GM04504 (cell line): Measurements from ENCODE around the gene L3MBTL3.
A peak's percentile ranks its signal among the peaks of the same experiment; 100 is the strongest.
"Not testable (repeated sequence)": the region's sequence is repeated elsewhere in the genome, so short reads cannot be mapped to it uniquely, and the experiment has no call there.

Experiments
- DNase-seq: peaks from one replicate; pipeline ENCODE4 v3.0.0-alpha.2; 2012; ENCODE audit warnings: low read depth

L3MBTL3 gene

DNA sequence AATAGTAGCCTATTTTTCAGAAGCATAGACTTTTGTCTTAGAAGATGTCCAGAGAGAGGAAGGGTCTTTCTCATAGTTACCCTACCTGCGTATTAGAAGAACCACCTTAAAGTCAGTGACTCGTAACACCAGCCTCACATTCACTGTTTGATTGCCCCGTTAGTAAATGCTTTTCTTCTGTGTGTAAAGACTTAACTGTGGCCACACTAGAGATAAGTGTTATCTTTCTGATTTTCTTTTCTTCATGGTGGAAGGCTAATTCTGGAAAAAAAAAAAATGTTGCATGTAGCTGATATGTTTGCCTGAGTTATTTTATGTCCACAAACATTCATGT lies 120.5 kb downstream of the L3MBTL3 start:
- DNase-seq = no peak

GRCh38 chr6:130140084-130140483 lies 121.7 kb downstream of the L3MBTL3 start:
- DNase-seq = no peak

- DNase-seq = peak; percentile 19
Measured at GRCh38 chr6:130143709-130144108, 125.3 kb downstream of the L3MBTL3 start.

DNA sequence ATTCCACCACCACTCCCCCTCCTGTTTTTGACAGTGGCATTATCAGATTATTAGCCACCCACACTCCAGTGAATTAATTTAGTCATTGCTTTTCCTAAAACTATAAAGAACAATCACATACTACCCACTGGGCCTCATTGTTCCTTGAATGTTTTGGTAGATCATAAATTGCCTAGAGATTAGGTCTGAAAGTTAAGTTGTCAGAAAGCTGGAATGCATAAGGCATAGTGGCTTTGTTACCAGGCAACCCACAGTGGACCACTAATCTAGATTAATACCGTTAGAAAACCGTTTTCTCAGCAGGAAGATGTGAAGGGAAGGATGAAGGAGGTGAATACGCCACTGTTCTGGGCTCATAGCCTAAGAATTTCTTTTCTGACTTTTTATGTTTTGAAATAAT lies 128.7 kb downstream of the L3MBTL3 start:
- no peak for DNase-seq

DNA sequence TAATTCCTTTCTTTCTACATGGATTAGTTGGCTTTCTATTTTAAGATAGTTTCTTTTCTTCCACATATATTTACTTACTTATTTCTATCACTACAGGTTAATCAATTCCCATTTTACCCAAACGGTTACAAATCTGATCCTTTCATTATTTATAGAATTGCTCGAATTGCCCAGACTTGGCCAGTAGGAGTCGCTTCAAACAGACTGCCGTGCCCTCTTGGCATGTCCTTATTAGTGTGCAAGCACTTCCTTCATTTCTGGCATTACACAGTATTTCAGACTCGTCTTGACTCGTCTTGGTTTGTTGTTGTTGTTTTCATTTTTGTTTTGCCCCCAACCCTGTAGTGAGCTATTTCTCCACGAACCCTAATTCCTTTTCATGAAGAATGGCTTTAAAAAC lies 129.8 kb downstream of the L3MBTL3 start:
- no peak for DNase-seq

DNA sequence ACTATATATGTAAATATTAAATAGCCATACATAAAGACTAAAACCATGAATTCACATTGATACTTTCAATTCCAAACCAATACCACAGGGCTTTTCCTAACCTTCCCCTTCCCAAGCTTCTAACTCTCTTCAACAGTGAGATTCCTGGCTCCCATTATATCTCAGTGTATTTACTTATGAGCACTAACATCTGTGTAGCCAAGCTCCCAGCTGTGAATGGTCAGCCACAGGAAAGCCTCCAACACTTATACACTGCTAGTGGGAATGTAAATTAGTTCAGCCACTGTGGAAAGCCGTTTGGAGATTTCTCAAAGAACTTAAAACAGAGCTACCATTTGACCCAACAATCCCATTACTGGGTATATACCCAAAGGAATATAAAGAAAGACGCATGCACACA lies 130.6 kb downstream of the L3MBTL3 start:
- DNase-seq = not testable (repeated sequence)

DNA sequence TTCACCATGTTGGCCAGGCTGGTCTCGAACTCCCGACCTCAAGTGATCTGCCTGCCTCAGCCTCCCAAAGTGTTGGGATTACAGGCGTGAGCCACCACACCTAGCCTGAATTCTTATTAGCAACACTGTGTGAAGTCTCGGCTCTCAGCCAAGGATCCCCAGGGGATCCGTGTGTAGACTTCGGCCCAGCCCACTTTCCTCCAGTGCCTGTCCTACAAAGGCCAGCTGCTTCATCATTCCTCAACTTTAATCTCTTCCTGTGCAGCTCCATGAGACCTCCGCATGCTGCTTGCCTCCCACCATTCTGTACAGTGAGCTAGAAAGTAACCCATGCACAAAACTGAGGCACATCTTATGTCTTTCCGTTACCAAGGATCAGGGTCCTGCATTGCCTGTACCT lies 132.5 kb downstream of the L3MBTL3 start:
- DNase-seq = no peak

GRCh38 chr6:130152908-130153510 lies 134.6 kb downstream of the L3MBTL3 start:
- DNase-seq = no peak

DNA sequence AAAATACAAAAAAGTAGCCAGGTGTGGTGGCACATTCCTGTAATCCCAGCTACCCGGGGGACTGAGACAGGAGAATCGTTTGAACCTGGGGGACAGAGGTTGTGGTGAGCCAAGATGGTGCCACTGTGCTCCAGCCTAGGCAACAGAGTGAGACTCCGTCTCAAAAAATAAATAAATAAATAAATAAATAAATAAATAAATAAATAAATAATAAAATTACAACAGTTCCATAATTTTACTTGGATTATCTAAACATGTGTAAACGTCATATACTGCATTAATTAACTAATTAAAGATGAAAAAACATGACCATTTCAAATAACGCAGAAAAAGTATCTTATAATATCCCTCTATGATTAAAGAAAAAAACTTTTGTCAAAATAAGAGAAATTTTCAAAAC lies 138.5 kb downstream of the L3MBTL3 start:
- DNase-seq = no peak

GRCh38 chr6:130158056-130158455 lies 139.7 kb downstream of the L3MBTL3 start:
- DNase-seq = no peak

- DNase-seq = no peak
Measured at GRCh38 chr6:130158548-130158947, 140.2 kb downstream of the L3MBTL3 start.

- no peak for DNase-seq
Measured at GRCh38 chr6:130159956-130160355, 141.6 kb downstream of the L3MBTL3 start.

GRCh38 chr6:130161683-130162404 lies 143.5 kb downstream of the L3MBTL3 start:
- no peak for DNase-seq

DNA sequence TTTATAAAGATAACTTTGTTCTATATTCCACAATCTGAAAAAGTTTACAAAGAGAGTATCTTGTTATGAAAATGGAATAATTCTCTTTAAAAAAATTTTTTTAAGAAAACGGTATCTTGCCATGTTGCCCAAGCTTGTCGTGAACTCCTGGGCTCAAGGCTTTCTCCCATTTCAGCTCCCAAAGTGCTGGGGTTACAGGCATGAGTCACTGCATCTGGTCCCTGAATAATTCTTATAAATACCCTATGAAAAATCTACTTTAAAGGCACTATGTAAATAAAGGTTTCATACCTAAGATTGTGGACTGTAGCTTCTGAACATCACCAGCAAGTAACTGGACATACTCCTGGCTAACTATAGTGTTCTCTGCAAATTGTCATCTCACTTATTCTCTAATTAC lies 144.0 kb downstream of the L3MBTL3 start:
- DNase-seq = no peak

GRCh38 chr6:130163266-130163665 lies 144.9 kb downstream of the L3MBTL3 start:
- DNase-seq = no peak

GRCh38 chr6:130164251-130164650 lies 145.9 kb downstream of the L3MBTL3 start:
- DNase-seq = no peak

GRCh38 chr6:130167655-130168054 lies 149.3 kb downstream of the L3MBTL3 start:
- DNase-seq = peak; percentile 5

DNA sequence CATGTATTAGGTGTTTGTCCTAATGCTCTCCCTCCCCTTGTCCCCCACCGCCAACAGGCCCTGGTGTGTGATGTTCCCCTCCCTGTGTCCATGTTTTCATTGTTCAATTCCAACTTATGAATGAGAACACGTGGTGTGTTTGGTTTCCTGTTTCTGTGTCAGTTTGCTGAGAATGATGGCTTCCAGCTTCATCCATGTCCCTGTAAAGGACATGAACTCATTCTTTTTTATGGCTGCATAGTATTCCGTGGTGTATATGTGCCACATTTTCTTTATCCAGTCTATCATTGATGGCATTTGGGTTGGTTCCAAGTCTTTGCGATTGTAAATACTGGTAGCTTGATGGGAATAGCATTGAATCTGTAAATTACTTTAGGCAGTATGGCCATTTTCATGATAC lies 151.8 kb downstream of the L3MBTL3 start:
- not testable (repeated sequence) for DNase-seq

- DNase-seq = not testable (repeated sequence)
Measured at GRCh38 chr6:130173377-130174004, 155.1 kb downstream of the L3MBTL3 start.

DNA sequence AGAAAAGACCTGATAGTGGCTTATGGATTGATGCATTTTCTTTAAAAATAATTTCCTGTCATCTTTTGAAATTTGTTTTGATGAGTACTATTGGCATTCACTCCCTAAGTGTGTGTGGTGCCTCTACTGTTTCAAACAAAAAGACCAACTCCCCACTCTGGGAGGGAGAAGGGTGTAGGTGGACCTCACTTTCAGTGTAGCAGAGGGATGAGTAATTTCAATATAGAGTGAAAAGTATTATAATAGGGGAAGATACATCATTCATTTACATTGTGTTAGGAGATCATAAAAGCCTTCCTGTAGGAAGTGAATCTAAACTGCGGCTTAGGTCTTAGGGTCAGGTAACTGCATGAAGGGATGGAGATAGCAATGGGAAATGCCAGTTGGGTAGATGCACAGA lies 158.0 kb downstream of the L3MBTL3 start:
- no peak for DNase-seq

- peak; percentile 44 for DNase-seq
Measured at GRCh38 chr6:130178692-130179091, 160.3 kb downstream of the L3MBTL3 start.

DNA sequence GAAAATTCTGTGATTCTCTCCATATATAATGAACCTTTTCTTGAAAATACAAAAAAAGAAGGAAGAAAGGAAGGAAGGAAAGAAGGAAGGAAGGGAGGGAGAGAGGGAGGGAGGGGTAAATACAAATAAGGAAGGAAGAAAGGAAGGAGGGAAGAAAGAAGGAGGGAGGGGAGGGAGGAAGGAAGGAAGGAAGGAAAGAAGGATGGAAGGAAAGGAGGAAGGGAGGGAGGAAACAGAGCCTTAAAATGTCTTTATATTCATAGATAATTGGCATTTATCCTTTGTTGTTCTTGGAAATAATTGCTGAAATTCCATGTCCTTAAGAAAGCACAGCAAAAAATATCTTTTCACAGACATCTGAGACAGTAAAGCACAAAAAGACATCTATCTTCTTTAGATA lies 164.1 kb downstream of the L3MBTL3 start:
- DNase-seq = no peak
